H9 (cell line): ENCODE measurements around the gene TPD52L1. TPM values are rescaled to one million over a fixed set of nuclear protein-coding genes. Genes with fewer than 3 reads are reported as not detected.

ENCODE experiments used
- DNase-seq: peaks from one replicate; pipeline ENCODE4 v3.0.0-alpha.2; 2017
- H2AFZ ChIP-seq: one replicate; pipeline ENCODE4 v1.6.1; 2013; ENCODE audit warnings: mild to moderate bottlenecking, low read length, control low read depth, moderate library complexity
- H2AK5ac ChIP-seq: 2 replicates; pipeline ENCODE4 v1.6.1; 2013; ENCODE audit warnings: low read length, control low read depth, mixed read lengths; ENCODE audit not compliant: insufficient read length
- H2BK120ac ChIP-seq: one replicate; pipeline ENCODE4 v1.6.1; 2013; ENCODE audit warnings: low read depth, mild to moderate bottlenecking, low read length, control low read depth, inconsistent platforms; ENCODE audit not compliant: poor library complexity, severe bottlenecking
- H2BK12ac ChIP-seq: 2 replicates; pipeline ENCODE4 v1.6.1; 2013; ENCODE audit warnings: low read length, control low read depth, mixed read lengths, low read depth; ENCODE audit not compliant: insufficient read length
- H2BK15ac ChIP-seq: 2 replicates; pipeline ENCODE4 v1.6.1; 2013; ENCODE audit warnings: low read depth, low read length, control low read depth
- H2BK20ac ChIP-seq: one replicate; pipeline ENCODE4 v1.6.1; 2013; ENCODE audit warnings: low read depth, mild to moderate bottlenecking, low read length, control low read depth, inconsistent platforms; ENCODE audit not compliant: poor library complexity, severe bottlenecking
- H2BK5ac ChIP-seq: 2 replicates; pipeline ENCODE4 v1.6.1; 2013; ENCODE audit warnings: low read length, control low read depth, mixed read lengths; ENCODE audit not compliant: insufficient read length
- H3K14ac ChIP-seq: 2 replicates; pipeline ENCODE4 v1.6.1; 2013; ENCODE audit warnings: low read length, control low read depth; ENCODE audit not compliant: insufficient read depth
- H3K18ac ChIP-seq: 2 replicates; pipeline ENCODE4 v1.6.1; 2013; ENCODE audit warnings: low read depth, mild to moderate bottlenecking, mixed read lengths, low read length, control low read depth; ENCODE audit not compliant: insufficient read length
- H3K23ac ChIP-seq: 2 replicates; pipeline ENCODE4 v1.6.1; 2013; ENCODE audit warnings: low read length, control low read depth, mixed read lengths, low read depth; ENCODE audit not compliant: insufficient read length
- H3K23me2 ChIP-seq: 2 replicates; pipeline ENCODE4 v1.6.1; 2013; ENCODE audit warnings: low read depth, mild to moderate bottlenecking, mixed read lengths, low read length, control low read depth; ENCODE audit not compliant: insufficient read length, poor library complexity, severe bottlenecking
- H3K27ac ChIP-seq: 2 replicates; pipeline ENCODE4 v1.5.1; 2013; ENCODE audit warnings: low read length, control low read depth, mixed read lengths, low read depth; ENCODE audit not compliant: insufficient read length
- H3K27me3 ChIP-seq: 2 replicates; pipeline ENCODE4 v1.6.1; 2013; ENCODE audit warnings: low read length, control low read depth, inconsistent platforms; ENCODE audit not compliant: insufficient read depth
- H3K4ac ChIP-seq: 2 replicates; pipeline ENCODE4 v1.6.1; 2013; ENCODE audit warnings: low read depth, mild to moderate bottlenecking, control low read depth, inconsistent platforms, low read length, moderate library complexity
- H3K4me1 ChIP-seq: 2 replicates; pipeline ENCODE4 v1.6.1; 2013; ENCODE audit warnings: low read length, control low read depth, inconsistent platforms; ENCODE audit not compliant: insufficient read depth
- H3K4me2 ChIP-seq: 2 replicates; pipeline ENCODE4 v1.6.1; 2013; ENCODE audit warnings: low read length, control low read depth, mixed read lengths; ENCODE audit not compliant: insufficient read length, insufficient read depth
- H3K56ac ChIP-seq: 2 replicates; pipeline ENCODE4 v1.6.1; 2013; ENCODE audit warnings: low read depth, mild to moderate bottlenecking, mixed read lengths, low read length, control low read depth; ENCODE audit not compliant: insufficient read length
- H3K79me1 ChIP-seq: 2 replicates; pipeline ENCODE4 v1.6.1; 2013; ENCODE audit warnings: low read depth, mild to moderate bottlenecking, moderate library complexity, low read length, control low read depth, inconsistent platforms; ENCODE audit not compliant: insufficient read depth, poor library complexity, severe bottlenecking
- H3K79me2 ChIP-seq: 2 replicates; pipeline ENCODE4 v1.6.1; 2013; ENCODE audit warnings: low read length, control low read depth, inconsistent platforms; ENCODE audit not compliant: insufficient read depth
- H3K9ac ChIP-seq: 2 replicates; pipeline ENCODE4 v1.6.1; 2013; ENCODE audit warnings: low read length, control low read depth, mixed read lengths; ENCODE audit not compliant: insufficient read length; ENCODE audit errors: extremely low read depth
- H3K9me3 ChIP-seq: one replicate; pipeline ENCODE4 v1.6.1; 2013; ENCODE audit warnings: low read depth, low read length, inconsistent platforms; ENCODE audit not compliant: control insufficient read depth
- H3T11ph ChIP-seq: one replicate; pipeline ENCODE4 v1.6.1; 2013; ENCODE audit warnings: mild to moderate bottlenecking, low read length, control low read depth, inconsistent platforms
- H4K20me1 ChIP-seq: one replicate; pipeline ENCODE4 v1.6.1; 2013; ENCODE audit not compliant: control insufficient read depth, insufficient read length, insufficient read depth
- H4K5ac ChIP-seq: 2 replicates; pipeline ENCODE4 v1.6.1; 2013; ENCODE audit warnings: low read depth, mild to moderate bottlenecking, mixed read lengths, low read length, control low read depth; ENCODE audit not compliant: insufficient read length
- H4K8ac ChIP-seq: replicated peaks from 2 replicates; pipeline ENCODE4 v1.6.1; 2013; ENCODE audit warnings: low read length, control low read depth, mixed read lengths, low read depth; ENCODE audit not compliant: insufficient read length
- H4K91ac ChIP-seq: 2 replicates; pipeline ENCODE4 v1.6.1; 2013; ENCODE audit warnings: low read depth, mild to moderate bottlenecking, moderate library complexity, mixed read lengths, low read length, control low read depth; ENCODE audit not compliant: insufficient read length
- H3K27ac Mint-ChIP-seq, 3 experiments: 2 replicates in 2 of 3; 3 replicates in 1 of 3; pipeline ENCODE4 v1.8.0; 2020 to 2021; ENCODE audit warnings: mixed read lengths in 3 of 3, mild to moderate bottlenecking in 1 of 3, moderate library complexity in 1 of 3
- H3K27me3 Mint-ChIP-seq: 2 replicates; pipeline ENCODE4 v1.8.0; 2021; ENCODE audit warnings: low read depth, mild to moderate bottlenecking, moderate library complexity, mixed read lengths
- H3K36me3 Mint-ChIP-seq, 3 experiments: 2 replicates in 2 of 3; 3 replicates in 1 of 3; pipeline ENCODE4 v1.8.0; 2020 to 2021; ENCODE audit warnings: low read depth in 3 of 3, mixed read lengths in 3 of 3; ENCODE audit not compliant: insufficient read depth in 1 of 3
- H3K4me1 Mint-ChIP-seq, 2 experiments: 2 replicates each; pipeline ENCODE4 v1.8.0; 2020; ENCODE audit warnings: mixed read lengths in 2 of 2
- H3K4me3 Mint-ChIP-seq, 2 experiments: 2 replicates in 1 of 2; 3 replicates in 1 of 2; pipeline ENCODE4 v1.8.0; 2020 to 2021; ENCODE audit warnings: mild to moderate bottlenecking in 2 of 2, mixed read lengths in 2 of 2, moderate library complexity in 1 of 2
- H3K9me3 Mint-ChIP-seq, 2 experiments: 2 replicates in 1 of 2; 3 replicates in 1 of 2; pipeline ENCODE4 v1.8.0; 2020; ENCODE audit warnings: mild to moderate bottlenecking in 2 of 2, mixed read lengths in 2 of 2, moderate library complexity in 1 of 2
- WGBS: extraction: QIAGEN DNeasy Blood & Tissue Kit; methylation state at CpG from one replicate; pipeline ENCODE4 v1.1.7; 2013; ENCODE audit warnings: missing lambda C conversion rate, low lambda C conversion rate, mixed read lengths; ENCODE audit not compliant: insufficient read length; ENCODE audit errors: extremely low coverage; 5-methylcytosine and 5-hydroxymethylcytosine counted together
- total RNA-seq: library from RNA; stranded (reverse); gene quantifications from 2 replicates; pipeline ENCODE4 v1.2.1, GENCODE V29; 2021
- TF ChIP-seq, protein P1 (sequence below): fragments of 200-600 bp; sonication (generic); conservative IDR thresholded peaks from 3 replicates; pipeline ENCODE4 v1.8.0; 2021; ENCODE audit warnings: antibody characterized with exemption, mild to moderate bottlenecking

TPD52L1 gene
- total RNA-seq, 1 experiment from 2014 or later: 6.6 TPM

DNA sequence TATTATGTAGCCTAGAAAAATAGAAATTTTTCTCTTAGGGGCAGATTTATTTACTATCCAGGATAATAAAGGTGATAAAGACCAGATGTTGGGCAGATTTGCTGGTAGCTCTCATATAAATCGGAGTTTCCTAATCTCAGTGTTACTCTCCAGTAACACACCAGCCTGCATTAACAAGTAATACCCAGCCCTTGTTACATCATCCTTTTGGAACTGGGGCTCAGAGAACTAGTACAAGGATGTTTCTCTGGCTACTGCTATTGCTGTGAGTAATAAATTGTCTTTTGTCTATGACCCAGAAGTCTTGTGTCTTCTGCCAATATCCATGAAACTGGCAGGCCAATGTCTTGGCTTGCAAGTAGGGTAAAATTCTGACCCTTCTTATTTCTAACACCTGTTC is 16.8 kb downstream of the TPD52L1 start:
- no peak overlapping the region for H3K9ac ChIP-seq
- no peak overlapping the region for H4K8ac ChIP-seq
- H3K23me2 ChIP-seq: no peaks in the 10 kb centered on the region
- no peak overlapping the region for H2BK120ac ChIP-seq
- no peak overlapping the region for H3K56ac ChIP-seq
- Mint-ChIP-seq H3K4me3 (no peak overlapping the region), H3K27me3 (no peaks in the 10 kb centered on the region), H3K27ac (no peak overlapping the region), H3K36me3 (no peaks in the 10 kb centered on the region), H3K9me3 (peaks cover 0 to 3% of the 10 kb centered on the region in 2 experiments; a peak in 2 of 5 replicates), H3K4me1 (peaks cover 2 to 4% of the 10 kb centered on the region in 2 experiments; a peak in 3 of 4 replicates)
- H2BK12ac ChIP-seq: no peak overlapping the region
- H3K9me3 ChIP-seq: no peaks in the 10 kb centered on the region
- no peak overlapping the region for H3K27ac ChIP-seq
- no peak overlapping the region for H2BK15ac ChIP-seq
- no peak overlapping the region for H4K91ac ChIP-seq
- TF ChIP-seq, protein P1, sequence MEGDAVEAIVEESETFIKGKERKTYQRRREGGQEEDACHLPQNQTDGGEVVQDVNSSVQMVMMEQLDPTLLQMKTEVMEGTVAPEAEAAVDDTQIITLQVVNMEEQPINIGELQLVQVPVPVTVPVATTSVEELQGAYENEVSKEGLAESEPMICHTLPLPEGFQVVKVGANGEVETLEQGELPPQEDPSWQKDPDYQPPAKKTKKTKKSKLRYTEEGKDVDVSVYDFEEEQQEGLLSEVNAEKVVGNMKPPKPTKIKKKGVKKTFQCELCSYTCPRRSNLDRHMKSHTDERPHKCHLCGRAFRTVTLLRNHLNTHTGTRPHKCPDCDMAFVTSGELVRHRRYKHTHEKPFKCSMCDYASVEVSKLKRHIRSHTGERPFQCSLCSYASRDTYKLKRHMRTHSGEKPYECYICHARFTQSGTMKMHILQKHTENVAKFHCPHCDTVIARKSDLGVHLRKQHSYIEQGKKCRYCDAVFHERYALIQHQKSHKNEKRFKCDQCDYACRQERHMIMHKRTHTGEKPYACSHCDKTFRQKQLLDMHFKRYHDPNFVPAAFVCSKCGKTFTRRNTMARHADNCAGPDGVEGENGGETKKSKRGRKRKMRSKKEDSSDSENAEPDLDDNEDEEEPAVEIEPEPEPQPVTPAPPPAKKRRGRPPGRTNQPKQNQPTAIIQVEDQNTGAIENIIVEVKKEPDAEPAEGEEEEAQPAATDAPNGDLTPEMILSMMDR: no peak
- no CpG with 5 or more reads among the region's 1 CpG for WGBS
- H3K79me1 ChIP-seq: no peaks in the 10 kb centered on the region
- H3K23ac ChIP-seq: no peak overlapping the region
- DNase-seq: no peak
- H4K5ac ChIP-seq: no peak overlapping the region
- no peak overlapping the region for H3T11ph ChIP-seq
- H2BK5ac ChIP-seq: no peak overlapping the region
- H4K20me1 ChIP-seq: no peaks in the 10 kb centered on the region
- H2AFZ ChIP-seq: no peak overlapping the region
- H2BK20ac ChIP-seq: no peak overlapping the region
- no peaks in the 10 kb centered on the region for H3K79me2 ChIP-seq
- no peaks in the 10 kb centered on the region for H3K4me1 ChIP-seq
- H3K14ac ChIP-seq: no peak overlapping the region
- no peak overlapping the region for H2AK5ac ChIP-seq
- no peak overlapping the region for H3K4me2 ChIP-seq
- no peak overlapping the region for H3K18ac ChIP-seq
- H3K27me3 ChIP-seq: no peaks in the 10 kb centered on the region
- no peak overlapping the region for H3K4ac ChIP-seq
